ENCODE results near the gene PCCA. TPM values are rescaled to one million over a fixed set of nuclear protein-coding genes. Genes with fewer than 3 reads are reported as not detected.

The PCCA gene
- total and polyA plus RNA-seq, 4 donors: 30.1 to 160 (median 76.3) TPM

DNA sequence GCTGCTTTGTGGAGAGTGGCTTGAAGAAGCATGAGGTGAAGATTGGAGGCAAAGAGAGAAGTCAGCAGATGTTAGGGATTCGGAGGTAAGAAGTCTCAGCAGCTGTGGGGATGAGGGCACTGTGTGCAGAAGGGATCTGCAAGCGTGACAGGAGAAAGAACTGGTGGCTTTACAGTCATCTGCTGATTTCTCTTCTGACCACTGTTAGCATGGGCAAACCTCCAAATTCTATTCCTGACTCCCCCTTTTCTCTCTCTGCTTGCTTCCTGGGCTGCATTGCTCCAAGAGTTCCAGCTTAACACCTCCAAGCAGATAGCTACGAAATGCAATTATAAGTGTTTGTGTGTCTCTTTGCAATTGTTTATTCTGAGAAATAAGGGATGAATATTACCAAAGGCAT, 340.1 kb downstream of the PCCA start:
- Histone ChIP-seq H3K9me3 (ENCODE audit: control insufficient read depth in 4 of 4, low read length in 3 of 4) (no peaks in the 10 kb centered on the region), H3K36me3 (ENCODE audit: control insufficient read depth in 4 of 4, insufficient read depth in 3 of 4, low read depth in 1 of 4, low read length in 3 of 4) (peaks cover 1 to 10% (median 6%) of the 10 kb centered on the region in 4 donors), H3K27me3 (ENCODE audit: control insufficient read depth in 4 of 4, insufficient read depth in 4 of 4, low read length in 3 of 4) (no peaks in the 10 kb centered on the region), H3K9ac (ENCODE audit: low read depth in 1 of 2, low read length in 2 of 2) (no peak overlapping the region), H3K27ac (ENCODE audit: low read depth in 1 of 2, low read length in 2 of 2) (no peak overlapping the region), H3K4me1 (ENCODE audit: control insufficient read depth in 4 of 4, insufficient read depth in 4 of 4, low read length in 3 of 4) (peaks cover 0 to 2% (median under 1%) of the 10 kb centered on the region in 4 donors), H3K4me3 (ENCODE audit: low read depth in 1 of 3, low read length in 3 of 3) (no peak overlapping the region)
- 94% methylated on average over 3 of the region's 3 CpGs for WGBS
- no peak for DNase-seq (ENCODE audit: low spot score)
- TF ChIP-seq, protein P1, sequence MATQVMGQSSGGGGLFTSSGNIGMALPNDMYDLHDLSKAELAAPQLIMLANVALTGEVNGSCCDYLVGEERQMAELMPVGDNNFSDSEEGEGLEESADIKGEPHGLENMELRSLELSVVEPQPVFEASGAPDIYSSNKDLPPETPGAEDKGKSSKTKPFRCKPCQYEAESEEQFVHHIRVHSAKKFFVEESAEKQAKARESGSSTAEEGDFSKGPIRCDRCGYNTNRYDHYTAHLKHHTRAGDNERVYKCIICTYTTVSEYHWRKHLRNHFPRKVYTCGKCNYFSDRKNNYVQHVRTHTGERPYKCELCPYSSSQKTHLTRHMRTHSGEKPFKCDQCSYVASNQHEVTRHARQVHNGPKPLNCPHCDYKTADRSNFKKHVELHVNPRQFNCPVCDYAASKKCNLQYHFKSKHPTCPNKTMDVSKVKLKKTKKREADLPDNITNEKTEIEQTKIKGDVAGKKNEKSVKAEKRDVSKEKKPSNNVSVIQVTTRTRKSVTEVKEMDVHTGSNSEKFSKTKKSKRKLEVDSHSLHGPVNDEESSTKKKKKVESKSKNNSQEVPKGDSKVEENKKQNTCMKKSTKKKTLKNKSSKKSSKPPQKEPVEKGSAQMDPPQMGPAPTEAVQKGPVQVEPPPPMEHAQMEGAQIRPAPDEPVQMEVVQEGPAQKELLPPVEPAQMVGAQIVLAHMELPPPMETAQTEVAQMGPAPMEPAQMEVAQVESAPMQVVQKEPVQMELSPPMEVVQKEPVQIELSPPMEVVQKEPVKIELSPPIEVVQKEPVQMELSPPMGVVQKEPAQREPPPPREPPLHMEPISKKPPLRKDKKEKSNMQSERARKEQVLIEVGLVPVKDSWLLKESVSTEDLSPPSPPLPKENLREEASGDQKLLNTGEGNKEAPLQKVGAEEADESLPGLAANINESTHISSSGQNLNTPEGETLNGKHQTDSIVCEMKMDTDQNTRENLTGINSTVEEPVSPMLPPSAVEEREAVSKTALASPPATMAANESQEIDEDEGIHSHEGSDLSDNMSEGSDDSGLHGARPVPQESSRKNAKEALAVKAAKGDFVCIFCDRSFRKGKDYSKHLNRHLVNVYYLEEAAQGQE (IDR thresholded peaks at IDR 0.05): no peak
- TF ChIP-seq RAD21 (IDR thresholded peaks at IDR 0.05) (no peak), EGR1 (IDR thresholded peaks at IDR 0.05; ENCODE audit: low read depth in 2 of 2) (no peak), FOXA1 (IDR thresholded peaks at IDR 0.05) (no peak), GABPA (IDR thresholded peaks at IDR 0.05 in 1 of 2, conservative IDR thresholded peaks at IDR 0.05 in 1 of 2) (no peak), YY1 (IDR thresholded peaks at IDR 0.05) (no peak), FOXA2 (IDR thresholded peaks at IDR 0.05) (no peak), NR2F2 (IDR thresholded peaks at IDR 0.05) (no peak), SP1 (IDR thresholded peaks at IDR 0.05) (no peak), TAF1 (conservative IDR thresholded peaks at IDR 0.05) (no peak), JUND (IDR thresholded peaks at IDR 0.05) (no peak), HNF4A (conservative IDR thresholded peaks at IDR 0.05) (no peak), RXRA (IDR thresholded peaks at IDR 0.05) (no peak), HNF4G (IDR thresholded peaks at IDR 0.05) (no peak)
- TF ChIP-seq, protein P2, sequence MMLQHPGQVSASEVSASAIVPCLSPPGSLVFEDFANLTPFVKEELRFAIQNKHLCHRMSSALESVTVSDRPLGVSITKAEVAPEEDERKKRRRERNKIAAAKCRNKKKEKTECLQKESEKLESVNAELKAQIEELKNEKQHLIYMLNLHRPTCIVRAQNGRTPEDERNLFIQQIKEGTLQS (IDR thresholded peaks at IDR 0.05): no peak
- TF ChIP-seq, protein P3, sequence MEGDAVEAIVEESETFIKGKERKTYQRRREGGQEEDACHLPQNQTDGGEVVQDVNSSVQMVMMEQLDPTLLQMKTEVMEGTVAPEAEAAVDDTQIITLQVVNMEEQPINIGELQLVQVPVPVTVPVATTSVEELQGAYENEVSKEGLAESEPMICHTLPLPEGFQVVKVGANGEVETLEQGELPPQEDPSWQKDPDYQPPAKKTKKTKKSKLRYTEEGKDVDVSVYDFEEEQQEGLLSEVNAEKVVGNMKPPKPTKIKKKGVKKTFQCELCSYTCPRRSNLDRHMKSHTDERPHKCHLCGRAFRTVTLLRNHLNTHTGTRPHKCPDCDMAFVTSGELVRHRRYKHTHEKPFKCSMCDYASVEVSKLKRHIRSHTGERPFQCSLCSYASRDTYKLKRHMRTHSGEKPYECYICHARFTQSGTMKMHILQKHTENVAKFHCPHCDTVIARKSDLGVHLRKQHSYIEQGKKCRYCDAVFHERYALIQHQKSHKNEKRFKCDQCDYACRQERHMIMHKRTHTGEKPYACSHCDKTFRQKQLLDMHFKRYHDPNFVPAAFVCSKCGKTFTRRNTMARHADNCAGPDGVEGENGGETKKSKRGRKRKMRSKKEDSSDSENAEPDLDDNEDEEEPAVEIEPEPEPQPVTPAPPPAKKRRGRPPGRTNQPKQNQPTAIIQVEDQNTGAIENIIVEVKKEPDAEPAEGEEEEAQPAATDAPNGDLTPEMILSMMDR (IDR thresholded peaks at IDR 0.05; ENCODE audit: low read depth, low read length, missing input control): no peak
- TF ChIP-seq, protein P4, sequence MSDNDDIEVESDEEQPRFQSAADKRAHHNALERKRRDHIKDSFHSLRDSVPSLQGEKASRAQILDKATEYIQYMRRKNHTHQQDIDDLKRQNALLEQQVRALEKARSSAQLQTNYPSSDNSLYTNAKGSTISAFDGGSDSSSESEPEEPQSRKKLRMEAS (IDR thresholded peaks at IDR 0.05): no peak
- TF ChIP-seq, protein P5, sequence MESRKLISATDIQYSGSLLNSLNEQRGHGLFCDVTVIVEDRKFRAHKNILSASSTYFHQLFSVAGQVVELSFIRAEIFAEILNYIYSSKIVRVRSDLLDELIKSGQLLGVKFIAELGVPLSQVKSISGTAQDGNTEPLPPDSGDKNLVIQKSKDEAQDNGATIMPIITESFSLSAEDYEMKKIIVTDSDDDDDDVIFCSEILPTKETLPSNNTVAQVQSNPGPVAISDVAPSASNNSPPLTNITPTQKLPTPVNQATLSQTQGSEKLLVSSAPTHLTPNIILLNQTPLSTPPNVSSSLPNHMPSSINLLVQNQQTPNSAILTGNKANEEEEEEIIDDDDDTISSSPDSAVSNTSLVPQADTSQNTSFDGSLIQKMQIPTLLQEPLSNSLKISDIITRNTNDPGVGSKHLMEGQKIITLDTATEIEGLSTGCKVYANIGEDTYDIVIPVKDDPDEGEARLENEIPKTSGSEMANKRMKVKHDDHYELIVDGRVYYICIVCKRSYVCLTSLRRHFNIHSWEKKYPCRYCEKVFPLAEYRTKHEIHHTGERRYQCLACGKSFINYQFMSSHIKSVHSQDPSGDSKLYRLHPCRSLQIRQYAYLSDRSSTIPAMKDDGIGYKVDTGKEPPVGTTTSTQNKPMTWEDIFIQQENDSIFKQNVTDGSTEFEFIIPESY (IDR thresholded peaks at IDR 0.05): no peak

All from liver (tissue), 9 donors.